ENCODE data around the gene BHLHA9.

GRCh38 chr17:1275962-1276736 lies 5.9 kb downstream of the BHLHA9 start:
- TF ChIP-seq EP300 (IDR thresholded peaks at IDR 0.05) = no peak
- TF ChIP-seq, protein P1, sequence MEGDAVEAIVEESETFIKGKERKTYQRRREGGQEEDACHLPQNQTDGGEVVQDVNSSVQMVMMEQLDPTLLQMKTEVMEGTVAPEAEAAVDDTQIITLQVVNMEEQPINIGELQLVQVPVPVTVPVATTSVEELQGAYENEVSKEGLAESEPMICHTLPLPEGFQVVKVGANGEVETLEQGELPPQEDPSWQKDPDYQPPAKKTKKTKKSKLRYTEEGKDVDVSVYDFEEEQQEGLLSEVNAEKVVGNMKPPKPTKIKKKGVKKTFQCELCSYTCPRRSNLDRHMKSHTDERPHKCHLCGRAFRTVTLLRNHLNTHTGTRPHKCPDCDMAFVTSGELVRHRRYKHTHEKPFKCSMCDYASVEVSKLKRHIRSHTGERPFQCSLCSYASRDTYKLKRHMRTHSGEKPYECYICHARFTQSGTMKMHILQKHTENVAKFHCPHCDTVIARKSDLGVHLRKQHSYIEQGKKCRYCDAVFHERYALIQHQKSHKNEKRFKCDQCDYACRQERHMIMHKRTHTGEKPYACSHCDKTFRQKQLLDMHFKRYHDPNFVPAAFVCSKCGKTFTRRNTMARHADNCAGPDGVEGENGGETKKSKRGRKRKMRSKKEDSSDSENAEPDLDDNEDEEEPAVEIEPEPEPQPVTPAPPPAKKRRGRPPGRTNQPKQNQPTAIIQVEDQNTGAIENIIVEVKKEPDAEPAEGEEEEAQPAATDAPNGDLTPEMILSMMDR (IDR thresholded peaks at IDR 0.05) = peak in 2 of 3 donors; percentile 45 to 57
- no peak for TF ChIP-seq POLR2A (IDR thresholded peaks at IDR 0.05)
